ENCODE measurements around the gene CCNDBP1.

The CCNDBP1 gene

GRCh38 chr15:43207024-43207423 is 21.8 kb downstream of the CCNDBP1 start:
- H3K4me3 ChIP-seq (ENCODE audit: low read depth, low read length), result no peak overlapping the region
- TF ChIP-seq CTCF (IDR thresholded peaks at IDR 0.05; ENCODE audit: insufficient read depth, low read depth, low read length, missing control alignments), result no peak
- no peak for DNase-seq (ENCODE audit: low read depth)

GRCh38 chr15:43208052-43209002 is 23.1 kb downstream of the CCNDBP1 start:
- TF ChIP-seq CTCF (IDR thresholded peaks at IDR 0.05; ENCODE audit: insufficient read depth, low read depth, low read length, missing control alignments), result no peak
- DNase-seq (ENCODE audit: low read depth), result no peak
- no peak overlapping the region for H3K4me3 ChIP-seq (ENCODE audit: low read depth, low read length)

- TF ChIP-seq CTCF (IDR thresholded peaks at IDR 0.05; ENCODE audit: insufficient read depth, low read depth, low read length, missing control alignments), result no peak
- no peak for DNase-seq (ENCODE audit: low read depth)
These were observed 24.0 kb downstream of the CCNDBP1 start for GRCh38 chr15:43209059-43209824.

GRCh38 chr15:43210172-43210745 is 25.1 kb downstream of the CCNDBP1 start:
- no peak for DNase-seq (ENCODE audit: low read depth)
- no peak overlapping the region for H3K4me3 ChIP-seq (ENCODE audit: low read depth, low read length)
- TF ChIP-seq CTCF (IDR thresholded peaks at IDR 0.05; ENCODE audit: insufficient read depth, low read depth, low read length, missing control alignments), result no peak

More at GRCh38 chr15:43209059-43209824, 24.0 kb downstream of the CCNDBP1 start:
- H3K4me3 ChIP-seq (ENCODE audit: low read depth, low read length), result no peak overlapping the region

- no peak overlapping the region for H3K4me3 ChIP-seq (ENCODE audit: low read depth, low read length)
- DNase-seq (ENCODE audit: low read depth), result no peak
- TF ChIP-seq CTCF (IDR thresholded peaks at IDR 0.05; ENCODE audit: insufficient read depth, low read depth, low read length, missing control alignments), result no peak
These were observed 25.6 kb downstream of the CCNDBP1 start for GRCh38 chr15:43210807-43211206.

GRCh38 chr15:43211224-43211735 is 26.1 kb downstream of the CCNDBP1 start:
- H3K4me3 ChIP-seq (ENCODE audit: low read depth, low read length), result no peak overlapping the region
- TF ChIP-seq CTCF (IDR thresholded peaks at IDR 0.05; ENCODE audit: insufficient read depth, low read depth, low read length, missing control alignments), result no peak

More at GRCh38 chr15:43211224-43211735, 26.1 kb downstream of the CCNDBP1 start:
- no peak for DNase-seq (ENCODE audit: low read depth)

Measured in GM12865 (cell line).